Stimulated activated memory B cell treated with anti-CD40 and anti-IgM and Interleukin-4, amounts not matched to agents 10 μg/mL and 1 μg/mL and 100 μg/mL, for 72 hours (primary cell): Measurements from ENCODE around the gene CCDC186.

Source experiments
- ATAC-seq: fragments of 150-1000 bp; cut with Tn5 transposase; 2 replicates; pipeline ENCODE4 v1.10.0; 2021
- H3K27ac Mint-ChIP-seq: one replicate; pipeline ENCODE4 v1.8.0; 2022; ENCODE audit warnings: mild to moderate bottlenecking, mixed read lengths
- H3K27me3 Mint-ChIP-seq: one replicate; pipeline ENCODE4 v1.8.0; 2022; ENCODE audit warnings: mixed read lengths
- H3K36me3 Mint-ChIP-seq: one replicate; pipeline ENCODE4 v1.8.0; 2022; ENCODE audit warnings: mixed read lengths
- H3K4me1 Mint-ChIP-seq: one replicate; pipeline ENCODE4 v1.8.0; 2022; ENCODE audit warnings: mixed read lengths
- H3K4me3 Mint-ChIP-seq: one replicate; pipeline ENCODE4 v1.8.0; 2022; ENCODE audit warnings: mild to moderate bottlenecking, moderate library complexity, mixed read lengths
- H3K9me3 Mint-ChIP-seq: one replicate; pipeline ENCODE4 v1.8.0; 2022; ENCODE audit warnings: mixed read lengths

Gene CCDC186

DNA sequence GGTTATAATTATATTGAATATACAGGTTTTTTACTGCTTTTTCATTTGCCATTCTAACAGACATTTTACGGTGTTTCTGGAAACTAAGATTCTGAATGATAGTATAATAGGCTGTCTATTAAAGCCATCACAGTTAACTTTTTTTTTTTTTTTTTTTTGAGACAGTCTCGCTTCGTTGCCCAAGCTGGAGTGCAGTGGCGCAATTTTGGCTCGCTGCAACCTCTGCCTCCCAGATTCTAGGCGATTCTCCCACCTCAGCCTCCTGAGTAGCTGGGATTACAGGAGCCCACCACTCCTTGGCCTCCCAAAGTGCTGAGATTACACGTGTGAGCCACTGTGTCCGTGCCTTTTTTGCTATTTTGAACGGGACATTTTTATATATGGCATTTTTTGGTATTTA is 9.6 kb upstream of the CCDC186 start:
- Mint-ChIP-seq H3K27me3 (peaks cover 24% of the 10 kb centered on the region), H3K27ac (no peak overlapping the region)

DNA sequence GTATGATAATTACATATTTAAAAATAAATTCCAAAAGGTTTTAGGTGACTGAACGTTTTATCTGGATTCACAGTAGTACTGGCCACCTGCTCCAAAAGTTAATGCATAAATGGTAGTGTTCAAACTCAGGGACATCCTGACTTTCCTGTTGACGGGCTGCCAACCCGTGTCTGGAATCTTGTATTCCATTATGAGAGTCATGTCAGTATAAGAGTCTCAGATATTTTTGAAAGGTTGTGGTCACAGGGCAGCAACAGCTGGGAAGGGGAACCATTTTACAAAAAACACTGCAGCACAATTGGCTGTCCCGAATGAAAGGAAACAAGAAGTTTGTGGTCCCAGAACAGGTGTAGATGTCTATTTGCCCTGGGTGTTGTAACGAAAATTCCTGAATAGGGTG is 8.0 kb upstream of the CCDC186 start:
- Mint-ChIP-seq H3K27me3 (peaks cover 17% of the 10 kb centered on the region), H3K9me3 (no peaks in the 10 kb centered on the region), H3K36me3 (no peaks in the 10 kb centered on the region), H3K27ac (no peak overlapping the region), H3K4me1 (no peaks in the 10 kb centered on the region), H3K4me3 (no peak overlapping the region)
- no peak for ATAC-seq

More for the DNA sequence above, 9.6 kb upstream of the CCDC186 start:
- peaks cover 5% of the 10 kb centered on the region for H3K4me1 Mint-ChIP-seq
- no peak overlapping the region for H3K4me3 Mint-ChIP-seq
- no peak for ATAC-seq
- H3K36me3 Mint-ChIP-seq: no peaks in the 10 kb centered on the region
- no peaks in the 10 kb centered on the region for H3K9me3 Mint-ChIP-seq

DNA sequence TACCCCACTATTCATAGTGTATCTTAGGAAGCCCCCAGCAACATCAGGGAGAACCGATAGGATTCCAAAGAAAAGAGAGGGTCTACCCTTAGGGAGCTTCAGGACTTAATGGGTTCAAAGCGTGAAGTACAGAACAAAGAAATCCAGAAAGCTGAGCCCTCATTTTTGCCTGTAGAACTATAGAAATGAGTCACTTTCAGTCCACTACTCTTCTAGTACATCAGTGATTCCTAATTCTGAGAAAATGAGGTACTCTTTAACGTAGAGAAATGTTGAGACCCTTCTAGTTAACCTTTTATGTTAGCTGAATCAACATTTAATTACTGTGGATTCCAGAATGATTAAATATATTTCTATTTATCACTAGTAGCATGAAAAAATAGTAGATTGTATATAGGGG is 6.9 kb upstream of the CCDC186 start:
- Mint-ChIP-seq H3K4me1 (no peaks in the 10 kb centered on the region), H3K27me3 (peaks cover 9% of the 10 kb centered on the region), H3K9me3 (no peaks in the 10 kb centered on the region), H3K27ac (no peak overlapping the region), H3K36me3 (no peaks in the 10 kb centered on the region), H3K4me3 (no peak overlapping the region)
- no peak for ATAC-seq

DNA sequence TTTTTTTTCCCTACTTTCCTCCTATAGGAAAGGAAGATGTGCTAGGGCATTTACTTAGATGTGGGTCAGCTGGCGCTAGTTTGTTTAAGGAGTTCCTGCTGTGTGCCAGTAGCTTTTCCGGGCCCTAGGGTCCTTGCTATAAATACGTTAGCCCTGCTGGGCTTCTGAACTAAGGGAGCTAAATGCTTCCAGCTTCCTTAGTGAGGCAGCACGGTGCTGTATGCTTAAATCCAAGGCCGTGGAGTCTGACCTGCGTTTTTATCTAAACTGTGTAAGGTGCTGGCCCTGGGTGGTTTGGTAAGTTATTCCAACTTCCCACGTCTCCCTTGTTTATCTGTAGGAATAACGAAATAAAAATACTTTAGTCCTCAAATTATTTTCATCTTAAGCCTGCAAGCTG is 5.7 kb upstream of the CCDC186 start:
- ATAC-seq: no peak
- Mint-ChIP-seq H3K27me3 (peaks cover 9% of the 10 kb centered on the region), H3K9me3 (no peaks in the 10 kb centered on the region), H3K4me3 (no peak overlapping the region), H3K27ac (no peak overlapping the region), H3K36me3 (no peaks in the 10 kb centered on the region), H3K4me1 (peaks cover 3% of the 10 kb centered on the region)

DNA sequence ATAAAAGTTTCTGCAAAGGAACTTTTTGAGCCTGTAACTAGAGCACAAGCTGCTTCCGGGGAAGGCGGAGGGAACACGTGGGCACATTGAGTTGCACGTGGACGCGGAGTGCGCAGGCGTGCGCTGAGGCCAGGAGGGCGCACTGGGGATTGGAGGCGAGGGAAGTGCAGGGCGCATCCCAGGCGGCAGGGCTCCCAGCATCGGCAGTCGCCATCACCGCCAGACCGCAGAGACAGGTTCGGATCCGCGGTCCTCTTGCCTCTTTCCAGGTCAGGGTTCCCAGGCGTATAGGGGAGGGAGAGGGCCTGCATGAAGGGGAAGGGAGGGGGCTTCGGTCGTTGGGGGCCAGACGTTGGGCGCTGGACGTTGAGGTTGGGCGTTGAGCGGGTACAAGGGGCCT is 5.1 kb upstream of the CCDC186 start, which contains the start of gene TDRD1:
TDRD1 (plus strand) TSS at position 206 of the 400 bp plus-strand sequence. CDS start 8,479 bp downstream, outside the sequence.
- Mint-ChIP-seq H3K9me3 (no peaks in the 10 kb centered on the region), H3K27me3 (peaks cover 9% of the 10 kb centered on the region)

DNA sequence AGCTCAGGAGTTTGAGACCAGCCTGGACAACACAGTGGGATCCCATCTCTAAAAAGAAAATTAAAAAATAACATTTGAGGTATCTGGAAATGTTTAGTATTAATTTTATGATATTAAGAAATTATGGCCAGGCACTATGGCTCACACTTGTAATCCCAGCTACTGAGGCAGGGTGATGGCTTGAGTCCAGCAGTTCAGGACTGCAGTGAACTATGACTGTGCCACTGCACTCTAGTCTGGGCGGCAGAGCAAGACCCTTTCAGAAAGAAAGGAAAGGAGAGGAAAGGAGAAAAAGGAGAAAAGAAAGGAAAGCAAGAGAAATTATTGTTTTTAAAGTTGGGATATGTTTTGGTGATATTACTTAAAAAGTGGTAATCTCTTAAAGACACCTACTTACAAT is 2.5 kb upstream of the CCDC186 start:
- ATAC-seq: no peak
- Mint-ChIP-seq H3K9me3 (no peaks in the 10 kb centered on the region), H3K36me3 (no peaks in the 10 kb centered on the region), H3K4me1 (peaks cover 29% of the 10 kb centered on the region), H3K4me3 (no peak overlapping the region), H3K27ac (no peak overlapping the region), H3K27me3 (peaks cover 9% of the 10 kb centered on the region)

More for the DNA sequence above, 5.1 kb upstream of the CCDC186 start, which contains the start of gene TDRD1:
- H3K36me3 Mint-ChIP-seq: no peaks in the 10 kb centered on the region
- H3K27ac Mint-ChIP-seq: no peak within 1 kb of the TSS
- ATAC-seq: no peak
- H3K4me1 Mint-ChIP-seq: peaks cover 5% of the 10 kb centered on the region
- peak within 1 kb of the TSS; percentile 46 for H3K4me3 Mint-ChIP-seq

DNA sequence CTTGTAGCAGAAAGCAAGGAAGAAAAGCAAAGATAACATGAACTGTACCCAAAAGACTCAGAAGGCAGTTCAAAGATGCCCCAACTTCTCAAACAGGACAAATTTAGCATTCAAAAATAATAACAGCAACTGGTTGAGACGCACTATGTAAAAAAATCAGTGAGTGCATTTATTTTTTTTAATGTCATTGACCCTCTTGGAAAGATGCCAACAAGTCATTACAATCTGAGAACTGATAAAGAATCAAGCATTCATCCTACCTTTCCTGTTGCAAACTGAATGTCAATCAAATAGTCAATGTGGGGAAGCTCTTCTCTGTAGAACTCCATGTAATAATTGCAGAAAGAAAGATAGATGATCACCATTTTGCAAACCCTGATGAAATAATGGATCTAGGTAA is 1.7 kb upstream of the CCDC186 start:
- no peaks in the 10 kb centered on the region for H3K36me3 Mint-ChIP-seq
- H3K9me3 Mint-ChIP-seq: no peaks in the 10 kb centered on the region
- H3K27ac Mint-ChIP-seq: no peak overlapping the region
- peaks cover 29% of the 10 kb centered on the region for H3K4me1 Mint-ChIP-seq
- ATAC-seq: no peak
- H3K27me3 Mint-ChIP-seq: peaks cover 9% of the 10 kb centered on the region
- H3K4me3 Mint-ChIP-seq: no peak overlapping the region

DNA sequence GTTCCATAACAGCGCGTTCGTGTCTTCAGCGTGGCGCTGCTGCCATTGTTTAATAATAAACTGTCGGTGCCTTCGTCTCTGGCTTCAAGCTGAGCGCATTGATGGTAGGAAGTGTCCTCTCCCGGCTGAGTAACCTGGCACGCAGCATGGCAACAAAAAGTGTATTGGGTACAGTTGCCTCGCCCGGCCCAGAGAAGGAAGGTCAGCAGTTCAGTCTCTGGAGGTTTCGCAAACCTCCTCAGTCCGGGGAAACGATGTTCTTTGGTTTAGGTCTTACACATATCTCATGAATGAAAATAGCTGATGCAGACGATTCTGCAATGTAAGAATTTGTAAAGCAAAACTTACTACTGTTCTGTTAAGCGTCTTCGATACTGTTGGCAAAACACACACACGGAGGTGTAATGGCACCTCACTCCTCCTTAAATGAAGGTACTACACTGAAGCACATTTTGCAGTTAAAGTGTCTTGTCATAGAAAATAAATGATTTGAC is 739 bp upstream of the CCDC186 start:
- Mint-ChIP-seq H3K36me3 (no peaks in the 10 kb centered on the region), H3K27me3 (peaks cover 9% of the 10 kb centered on the region), H3K4me1 (peaks cover 29% of the 10 kb centered on the region), H3K9me3 (no peaks in the 10 kb centered on the region), H3K27ac (peak overlapping the region; percentile 98), H3K4me3 (peak overlapping the region; percentile 95)
- ATAC-seq: peak; percentile 50

DNA sequence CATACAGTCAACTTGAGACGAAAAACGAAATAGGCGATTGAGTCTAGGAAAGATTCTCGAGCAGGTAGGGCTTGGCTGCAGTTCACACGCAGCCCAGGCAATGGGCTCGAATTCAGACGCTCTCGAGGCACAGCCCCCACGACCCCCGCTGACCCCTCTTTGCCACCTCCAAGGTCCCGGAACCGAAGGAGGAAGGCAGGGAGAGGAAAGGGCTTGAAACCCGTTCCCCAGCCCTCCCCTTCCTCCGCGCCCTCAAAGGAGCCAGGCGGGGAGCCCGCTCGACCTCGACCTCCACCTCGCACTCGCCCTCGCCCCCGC is 441 bp downstream of the CCDC186 start:
- H3K27me3 Mint-ChIP-seq: no peaks in the 10 kb centered on the region
- H3K9me3 Mint-ChIP-seq: no peaks in the 10 kb centered on the region
- H3K4me3 Mint-ChIP-seq: peak overlapping the region; percentile 95
- ATAC-seq: no peak
- peaks cover 8% of the 10 kb centered on the region for H3K36me3 Mint-ChIP-seq
- peak overlapping the region; percentile 98 for H3K27ac Mint-ChIP-seq
- peaks cover 32% of the 10 kb centered on the region for H3K4me1 Mint-ChIP-seq

DNA sequence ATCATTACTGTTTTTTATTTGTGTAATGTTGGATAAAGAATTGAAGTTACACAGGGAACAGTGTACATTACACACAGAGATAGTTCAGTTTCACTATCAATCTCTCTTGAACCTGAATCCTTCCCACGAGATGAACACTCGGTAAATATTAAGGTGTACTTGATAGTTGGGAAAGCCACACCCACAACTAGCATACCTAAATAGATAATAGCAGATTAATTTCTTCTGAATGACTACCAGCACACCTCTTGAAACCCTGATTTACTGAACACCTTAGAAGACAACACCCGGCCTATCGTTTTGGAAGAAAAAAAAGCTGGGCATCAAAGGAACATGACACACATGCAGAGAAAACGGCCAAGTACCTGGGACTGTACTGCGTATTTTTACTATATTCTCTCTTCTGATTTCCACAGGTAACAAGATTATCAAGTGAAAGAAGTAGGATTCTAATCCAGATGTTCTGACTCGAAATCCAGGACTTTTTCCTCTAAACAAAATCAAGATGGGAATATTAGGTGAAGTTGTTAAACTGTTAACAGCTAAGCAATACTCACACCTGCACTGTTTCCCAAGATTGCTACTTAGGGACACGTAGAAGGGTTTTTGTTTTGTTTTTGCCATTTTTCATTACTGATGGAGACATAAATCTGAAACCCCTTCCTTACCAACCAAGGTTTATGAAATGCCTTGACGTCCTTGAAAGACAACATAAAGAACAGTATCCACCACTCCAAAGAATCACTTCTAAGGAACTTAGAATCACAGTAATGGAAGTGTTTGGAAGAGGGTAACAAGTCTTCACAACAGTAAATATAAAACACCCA is 1.0 kb downstream of the CCDC186 start:
- peak overlapping the region; percentile 98 for H3K27ac Mint-ChIP-seq
- H3K27me3 Mint-ChIP-seq: no peaks in the 10 kb centered on the region
- no peak for ATAC-seq
- peaks cover 12% of the 10 kb centered on the region for H3K36me3 Mint-ChIP-seq
- peaks cover 36% of the 10 kb centered on the region for H3K4me1 Mint-ChIP-seq
- H3K4me3 Mint-ChIP-seq: peak overlapping the region; percentile 95
- no peaks in the 10 kb centered on the region for H3K9me3 Mint-ChIP-seq

DNA sequence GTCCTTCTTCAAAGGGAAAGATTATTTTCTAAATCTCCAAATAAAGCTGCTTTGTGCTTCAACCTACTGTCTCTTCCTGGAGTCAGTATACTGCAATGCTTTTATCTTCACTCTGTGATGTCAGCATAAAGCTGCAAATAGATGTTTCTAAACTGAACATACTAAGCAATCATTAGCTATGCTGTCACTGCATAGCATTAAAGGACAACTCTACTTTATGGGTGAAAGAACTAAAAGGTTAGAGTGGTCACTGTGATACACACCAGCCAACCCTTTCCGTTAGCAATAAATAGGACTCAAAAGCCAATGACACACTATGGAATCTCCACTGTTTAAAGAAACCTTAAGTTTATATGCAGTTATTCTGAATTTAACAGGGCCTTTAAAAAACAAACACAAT is 1.8 kb downstream of the CCDC186 start:
- peak overlapping the region; percentile 98 for H3K27ac Mint-ChIP-seq
- no peaks in the 10 kb centered on the region for H3K27me3 Mint-ChIP-seq
- H3K4me3 Mint-ChIP-seq: peak overlapping the region; percentile 95
- ATAC-seq: no peak
- H3K4me1 Mint-ChIP-seq: peaks cover 40% of the 10 kb centered on the region
- H3K36me3 Mint-ChIP-seq: peaks cover 16% of the 10 kb centered on the region
- no peaks in the 10 kb centered on the region for H3K9me3 Mint-ChIP-seq

DNA sequence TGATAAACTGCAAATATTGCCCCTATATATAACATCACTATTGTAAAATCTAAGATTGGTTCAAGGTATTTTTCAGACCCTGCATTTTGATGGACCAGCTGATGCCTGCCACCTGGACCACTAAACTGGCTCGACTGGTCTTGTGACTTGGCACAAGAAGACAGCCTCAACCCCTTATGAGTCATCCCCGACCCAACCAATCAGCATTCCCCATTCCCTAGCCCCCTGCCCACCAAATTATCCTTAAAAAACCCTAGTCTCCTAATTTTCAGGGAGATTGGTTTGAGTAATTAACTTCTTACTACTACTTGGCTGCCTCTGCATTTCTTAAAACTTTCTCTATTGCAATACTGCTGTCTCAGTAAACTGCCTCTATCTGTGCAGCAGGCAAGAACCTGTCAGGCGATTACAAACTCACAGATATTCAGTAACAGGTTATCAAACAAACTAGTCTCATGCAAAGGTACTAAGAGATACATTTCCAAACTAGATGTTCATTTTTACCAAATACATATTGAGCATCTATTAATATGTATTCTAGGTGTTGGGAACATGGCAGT is 5.5 kb downstream of the CCDC186 start:
- no peak overlapping the region for H3K27ac Mint-ChIP-seq
- H3K4me1 Mint-ChIP-seq: peaks cover 47% of the 10 kb centered on the region
- H3K4me3 Mint-ChIP-seq: no peak overlapping the region

DNA sequence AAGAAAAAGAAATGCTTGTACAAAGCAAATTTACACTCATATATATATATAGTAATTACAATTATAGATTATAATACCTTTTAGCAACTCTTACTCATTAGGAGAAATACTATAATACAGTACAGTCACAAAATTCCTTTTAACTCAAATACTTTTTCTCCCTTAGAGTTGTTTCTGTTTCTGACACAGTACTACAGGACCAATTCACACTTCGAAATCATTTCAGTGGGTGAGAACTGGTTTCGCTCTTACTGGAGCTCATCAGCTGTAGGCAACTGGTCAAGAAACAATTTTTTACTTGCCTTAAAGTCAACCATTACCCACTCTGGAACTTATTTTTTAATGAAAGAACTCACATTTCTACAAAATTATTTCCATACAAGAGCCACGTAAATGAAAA is 6.0 kb downstream of the CCDC186 start:
- no peaks in the 10 kb centered on the region for H3K9me3 Mint-ChIP-seq
- H3K36me3 Mint-ChIP-seq: peaks cover 34% of the 10 kb centered on the region
- no peaks in the 10 kb centered on the region for H3K27me3 Mint-ChIP-seq
- no peak overlapping the region for H3K27ac Mint-ChIP-seq
- no peak overlapping the region for H3K4me3 Mint-ChIP-seq
- no peak for ATAC-seq
- H3K4me1 Mint-ChIP-seq: peaks cover 47% of the 10 kb centered on the region

More for the DNA sequence above, 5.5 kb downstream of the CCDC186 start:
- Mint-ChIP-seq H3K36me3 (peaks cover 28% of the 10 kb centered on the region), H3K9me3 (no peaks in the 10 kb centered on the region), H3K27me3 (no peaks in the 10 kb centered on the region)
- no peak for ATAC-seq

DNA sequence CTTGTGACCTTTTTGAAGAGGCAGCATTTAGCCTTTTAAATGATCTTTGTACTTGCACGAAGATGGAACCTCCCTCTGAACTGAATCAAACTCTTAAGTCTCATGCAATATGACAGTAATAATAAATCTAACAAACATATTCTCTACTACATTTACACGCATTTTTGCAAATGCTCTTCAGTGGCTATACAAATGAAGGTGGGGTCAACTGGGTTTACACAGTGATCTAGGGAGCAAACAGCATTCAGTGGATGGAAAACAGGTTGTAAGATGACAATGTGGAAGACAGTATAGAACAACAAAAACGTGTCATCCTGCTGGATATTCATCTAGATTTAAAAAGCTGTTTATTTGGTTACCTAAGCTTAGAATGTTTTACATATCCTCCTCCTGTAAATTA is 7.5 kb downstream of the CCDC186 start:
- no peak overlapping the region for H3K27ac Mint-ChIP-seq

DNA sequence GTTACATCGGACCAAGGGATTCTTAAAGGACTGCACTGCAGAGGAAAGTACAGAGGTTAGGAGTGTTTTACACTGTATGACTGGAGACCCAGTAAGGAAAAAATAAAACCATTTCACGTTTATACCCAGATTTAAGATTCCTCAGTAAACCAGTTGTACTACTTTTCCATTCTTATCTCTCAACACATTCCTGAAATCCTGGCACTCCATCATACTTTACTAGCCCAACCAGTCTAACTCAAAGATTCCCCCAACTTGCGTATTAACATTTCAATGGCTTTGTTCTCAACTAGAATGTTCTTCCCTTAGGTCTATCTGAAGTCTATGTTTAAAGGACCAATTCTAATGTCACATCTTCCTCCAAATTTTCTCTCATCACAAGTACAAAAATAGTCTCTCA is 8.0 kb downstream of the CCDC186 start:
- no peak overlapping the region for H3K4me3 Mint-ChIP-seq
- no peak for ATAC-seq
- peaks cover 41% of the 10 kb centered on the region for H3K4me1 Mint-ChIP-seq
- H3K9me3 Mint-ChIP-seq: no peaks in the 10 kb centered on the region
- peaks cover 46% of the 10 kb centered on the region for H3K36me3 Mint-ChIP-seq
- no peaks in the 10 kb centered on the region for H3K27me3 Mint-ChIP-seq
- H3K27ac Mint-ChIP-seq: no peak overlapping the region

More for the DNA sequence above, 7.5 kb downstream of the CCDC186 start:
- Mint-ChIP-seq H3K36me3 (peaks cover 46% of the 10 kb centered on the region), H3K27me3 (no peaks in the 10 kb centered on the region), H3K4me3 (no peak overlapping the region), H3K4me1 (peaks cover 41% of the 10 kb centered on the region), H3K9me3 (no peaks in the 10 kb centered on the region)
- no peak for ATAC-seq

DNA sequence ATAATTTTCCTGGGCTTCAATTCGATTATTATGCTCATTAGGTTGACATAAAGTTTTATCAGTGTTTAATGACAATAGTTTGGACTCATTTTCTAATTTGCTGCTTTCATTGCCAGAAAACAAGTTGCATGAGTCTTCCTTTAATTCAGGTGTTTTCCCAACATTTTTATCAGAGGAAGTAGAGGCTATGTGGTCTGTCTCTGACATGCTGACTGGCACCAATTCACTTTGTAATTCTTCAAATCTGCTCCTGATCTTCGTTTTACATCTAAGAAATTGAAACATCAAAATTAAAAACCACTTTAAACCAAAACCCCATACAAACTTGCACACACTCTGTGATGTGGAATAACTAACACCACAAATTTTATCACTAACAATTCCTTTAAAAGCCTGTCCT is 10.9 kb downstream of the CCDC186 start:
- H3K4me3 Mint-ChIP-seq: no peak overlapping the region
- H3K36me3 Mint-ChIP-seq: peaks cover 40% of the 10 kb centered on the region
- no peak for ATAC-seq
- peak overlapping the region; percentile 30 for H3K27ac Mint-ChIP-seq
- peaks cover 34% of the 10 kb centered on the region for H3K4me1 Mint-ChIP-seq
- H3K27me3 Mint-ChIP-seq: no peaks in the 10 kb centered on the region
- no peaks in the 10 kb centered on the region for H3K9me3 Mint-ChIP-seq
